K562 (cell line): ENCODE data around the gene ZCCHC14. TPM values are rescaled to one million over a fixed set of nuclear protein-coding genes. Genes with fewer than 3 reads are reported as not detected.

Source experiments
- POLR2AphosphoS5 ChIP-seq: IDR thresholded peaks from 2 replicates; pipeline ENCODE4 v1.6.1; 2011; ENCODE audit warnings: mild to moderate bottlenecking, low read depth, low read length, moderate library complexity; ENCODE audit not compliant: control insufficient read depth, insufficient read depth
- PYGO2 ChIP-seq: fragments of 450-650 bp; IDR thresholded peaks from 2 replicates; pipeline ENCODE4 v1.6.1; 2016; ENCODE audit warnings: mild to moderate bottlenecking, missing genetic modification characterization, moderate library complexity, missing compliant biosample characterization
- RBBP5 ChIP-seq: fragments of 200-600 bp; sonication (generic); IDR thresholded peaks from 2 replicates; pipeline ENCODE4 v1.6.1; 2012; ENCODE audit warnings: borderline replicate concordance, mild to moderate bottlenecking, low read length, control low read depth, inconsistent platforms; ENCODE audit not compliant: insufficient read depth, poor library complexity, severe bottlenecking
- RBFOX2 ChIP-seq: fragments of 200-400 bp; formaldehyde crosslinking; IDR thresholded peaks from 2 replicates; pipeline ENCODE4 v1.6.1; 2017; ENCODE audit warnings: low read depth, mild to moderate bottlenecking, low read length, moderate library complexity
- ZBED1 ChIP-seq: IDR thresholded peaks from 2 replicates; pipeline ENCODE4 v1.6.1; 2014
- polyA plus RNA-seq, 8 experiments: library from polyadenylated mRNA; depleted of rRNA in 4 of 8; stranded (reverse) in 5 of 8; unstranded in 3 of 8; fragments of >200 nt; fragmentation: Nextera tagmentation in 2 of 8; fragmentation: Illumina TruSeq in 1 of 8; extraction: Ambion mirVana in 2 of 8; extraction: Trizol in 1 of 8; gene quantifications; 2 replicates each; pipeline versions ENCODE4 v1.2.1 to v1.2.3, GENCODE V29; 2011 to 2014; ENCODE audit warnings: inconsistent platforms in 1 of 8, missing spikeins in 1 of 8
- total RNA-seq, 7 experiments: library from RNA; depleted of rRNA in 6 of 7; stranded (reverse); fragments of >200 nt in 6 of 7; fragmentation: Illumina TruSeq in 2 of 7; extraction: Trizol in 2 of 7; gene quantifications; 2 replicates each; pipeline versions ENCODE4 v1.2.1 to v1.2.3, GENCODE V29; 2011 to 2021; ENCODE audit warnings: low replicate concordance in 1 of 7
- TF ChIP-seq, protein P1 (sequence below): fragments of 250-450 bp; sonication (Bioruptor Pico); IDR thresholded peaks from 2 replicates; pipeline ENCODE4 v1.4.0; 2020
- TF ChIP-seq, protein P2 (sequence below): sonication (generic); formaldehyde crosslinking; IDR thresholded peaks from 2 replicates; pipeline ENCODE4 v1.8.0; 2022; ENCODE audit warnings: mild to moderate bottlenecking, missing genetic modification reagents
- TF ChIP-seq, protein P3 (sequence below): IDR thresholded peaks from 2 replicates; pipeline ENCODE4 v1.6.1; 2014; ENCODE audit warnings: antibody characterized with exemption
- TF ChIP-seq, protein P4 (sequence below): sonication (generic); formaldehyde crosslinking; IDR thresholded peaks from 2 replicates; pipeline ENCODE4 v1.8.0; 2023; ENCODE audit warnings: missing genetic modification reagents, mild to moderate bottlenecking, borderline replicate concordance
- TF ChIP-seq, protein P5 (sequence below): IDR thresholded peaks from 3 replicates; pipeline ENCODE4 v1.6.1; 2011; ENCODE audit warnings: borderline replicate concordance, mild to moderate bottlenecking; ENCODE audit not compliant: insufficient read length, insufficient read depth

The ZCCHC14 gene
- total and polyA plus RNA-seq, 9 of the 15 experiments (the other 6 are each of a cell fraction or from before 2014, with no cell fraction given), result 1.5 to 12.4 (median 2.9) TPM

DNA sequence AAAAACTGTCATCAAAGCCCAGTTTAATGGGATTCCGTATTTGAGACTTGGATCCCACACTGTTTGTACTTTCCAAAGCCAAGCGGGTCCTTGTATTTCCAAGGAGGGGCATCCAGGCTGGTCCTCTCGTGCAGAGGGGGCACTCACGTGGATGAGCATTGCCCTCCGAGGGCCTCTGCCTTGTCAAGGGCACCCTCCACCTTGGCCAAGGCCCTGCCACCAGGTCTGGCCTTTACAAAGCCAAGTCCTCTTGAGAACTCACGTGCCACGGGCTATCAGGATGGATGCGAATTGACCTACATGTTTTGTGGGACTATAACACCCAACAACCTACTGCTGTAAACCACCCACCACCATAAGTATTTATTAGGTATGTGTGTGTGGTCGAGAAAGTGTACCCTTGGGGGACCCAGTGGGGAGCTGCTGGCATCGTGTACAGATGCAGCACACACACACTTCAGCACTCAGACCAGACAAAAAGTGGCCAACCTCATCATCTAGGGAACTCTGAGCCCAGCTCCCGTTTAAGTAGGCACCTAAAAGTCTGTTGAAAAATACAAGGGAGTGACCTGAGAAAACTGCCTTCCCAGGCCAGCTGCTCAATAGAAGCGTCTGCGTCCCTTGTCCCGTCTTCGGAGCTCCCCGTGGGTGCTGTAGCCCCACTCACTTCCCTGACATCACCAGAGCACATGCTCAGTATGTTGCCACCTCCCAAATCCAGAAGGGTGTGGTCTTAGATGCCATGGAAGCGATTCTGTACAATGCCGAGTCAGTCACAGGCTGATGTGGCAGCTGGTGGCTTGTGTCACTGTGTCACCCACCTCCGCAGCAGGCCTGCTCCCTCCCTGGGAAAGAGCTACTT lies 87.8 kb downstream of the ZCCHC14 start (continued):
- TF ChIP-seq, protein P1, sequence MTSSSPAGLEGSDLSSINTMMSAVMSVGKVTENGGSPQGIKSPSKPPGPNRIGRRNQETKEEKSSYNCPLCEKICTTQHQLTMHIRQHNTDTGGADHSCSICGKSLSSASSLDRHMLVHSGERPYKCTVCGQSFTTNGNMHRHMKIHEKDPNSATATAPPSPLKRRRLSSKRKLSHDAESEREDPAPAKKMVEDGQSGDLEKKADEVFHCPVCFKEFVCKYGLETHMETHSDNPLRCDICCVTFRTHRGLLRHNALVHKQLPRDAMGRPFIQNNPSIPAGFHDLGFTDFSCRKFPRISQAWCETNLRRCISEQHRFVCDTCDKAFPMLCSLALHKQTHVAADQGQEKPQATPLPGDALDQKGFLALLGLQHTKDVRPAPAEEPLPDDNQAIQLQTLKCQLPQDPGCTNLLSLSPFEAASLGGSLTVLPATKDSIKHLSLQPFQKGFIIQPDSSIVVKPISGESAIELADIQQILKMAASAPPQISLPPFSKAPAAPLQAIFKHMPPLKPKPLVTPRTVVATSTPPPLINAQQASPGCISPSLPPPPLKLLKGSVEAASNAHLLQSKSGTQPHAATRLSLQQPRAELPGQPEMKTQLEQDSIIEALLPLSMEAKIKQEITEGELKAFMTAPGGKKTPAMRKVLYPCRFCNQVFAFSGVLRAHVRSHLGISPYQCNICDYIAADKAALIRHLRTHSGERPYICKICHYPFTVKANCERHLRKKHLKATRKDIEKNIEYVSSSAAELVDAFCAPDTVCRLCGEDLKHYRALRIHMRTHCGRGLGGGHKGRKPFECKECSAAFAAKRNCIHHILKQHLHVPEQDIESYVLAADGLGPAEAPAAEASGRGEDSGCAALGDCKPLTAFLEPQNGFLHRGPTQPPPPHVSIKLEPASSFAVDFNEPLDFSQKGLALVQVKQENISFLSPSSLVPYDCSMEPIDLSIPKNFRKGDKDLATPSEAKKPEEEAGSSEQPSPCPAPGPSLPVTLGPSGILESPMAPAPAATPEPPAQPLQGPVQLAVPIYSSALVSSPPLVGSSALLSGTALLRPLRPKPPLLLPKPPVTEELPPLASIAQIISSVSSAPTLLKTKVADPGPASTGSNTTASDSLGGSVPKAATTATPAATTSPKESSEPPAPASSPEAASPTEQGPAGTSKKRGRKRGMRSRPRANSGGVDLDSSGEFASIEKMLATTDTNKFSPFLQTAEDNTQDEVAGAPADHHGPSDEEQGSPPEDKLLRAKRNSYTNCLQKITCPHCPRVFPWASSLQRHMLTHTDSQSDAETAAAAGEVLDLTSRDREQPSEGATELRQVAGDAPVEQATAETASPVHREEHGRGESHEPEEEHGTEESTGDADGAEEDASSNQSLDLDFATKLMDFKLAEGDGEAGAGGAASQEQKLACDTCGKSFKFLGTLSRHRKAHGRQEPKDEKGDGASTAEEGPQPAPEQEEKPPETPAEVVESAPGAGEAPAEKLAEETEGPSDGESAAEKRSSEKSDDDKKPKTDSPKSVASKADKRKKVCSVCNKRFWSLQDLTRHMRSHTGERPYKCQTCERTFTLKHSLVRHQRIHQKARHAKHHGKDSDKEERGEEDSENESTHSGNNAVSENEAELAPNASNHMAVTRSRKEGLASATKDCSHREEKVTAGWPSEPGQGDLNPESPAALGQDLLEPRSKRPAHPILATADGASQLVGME, result no peak
- peak; percentile 38; the same call in 1 of the 2 replicates for TF ChIP-seq RBFOX2
- TF ChIP-seq, protein P2, sequence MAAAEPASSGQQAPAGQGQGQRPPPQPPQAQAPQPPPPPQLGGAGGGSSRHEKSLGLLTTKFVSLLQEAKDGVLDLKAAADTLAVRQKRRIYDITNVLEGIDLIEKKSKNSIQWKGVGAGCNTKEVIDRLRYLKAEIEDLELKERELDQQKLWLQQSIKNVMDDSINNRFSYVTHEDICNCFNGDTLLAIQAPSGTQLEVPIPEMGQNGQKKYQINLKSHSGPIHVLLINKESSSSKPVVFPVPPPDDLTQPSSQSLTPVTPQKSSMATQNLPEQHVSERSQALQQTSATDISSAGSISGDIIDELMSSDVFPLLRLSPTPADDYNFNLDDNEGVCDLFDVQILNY (CRISPR knock-in tag), result no peak
- TF ChIP-seq, protein P3, sequence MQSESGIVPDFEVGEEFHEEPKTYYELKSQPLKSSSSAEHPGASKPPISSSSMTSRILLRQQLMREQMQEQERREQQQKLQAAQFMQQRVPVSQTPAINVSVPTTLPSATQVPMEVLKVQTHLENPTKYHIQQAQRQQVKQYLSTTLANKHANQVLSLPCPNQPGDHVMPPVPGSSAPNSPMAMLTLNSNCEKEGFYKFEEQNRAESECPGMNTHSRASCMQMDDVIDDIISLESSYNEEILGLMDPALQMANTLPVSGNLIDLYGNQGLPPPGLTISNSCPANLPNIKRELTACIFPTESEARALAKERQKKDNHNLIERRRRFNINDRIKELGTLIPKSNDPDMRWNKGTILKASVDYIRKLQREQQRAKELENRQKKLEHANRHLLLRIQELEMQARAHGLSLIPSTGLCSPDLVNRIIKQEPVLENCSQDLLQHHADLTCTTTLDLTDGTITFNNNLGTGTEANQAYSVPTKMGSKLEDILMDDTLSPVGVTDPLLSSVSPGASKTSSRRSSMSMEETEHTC, result no peak
- no peak for TF ChIP-seq RBBP5
- peak; percentile 32; the same call in 1 of the 2 replicates for TF ChIP-seq POLR2AphosphoS5
- TF ChIP-seq, protein P4, sequence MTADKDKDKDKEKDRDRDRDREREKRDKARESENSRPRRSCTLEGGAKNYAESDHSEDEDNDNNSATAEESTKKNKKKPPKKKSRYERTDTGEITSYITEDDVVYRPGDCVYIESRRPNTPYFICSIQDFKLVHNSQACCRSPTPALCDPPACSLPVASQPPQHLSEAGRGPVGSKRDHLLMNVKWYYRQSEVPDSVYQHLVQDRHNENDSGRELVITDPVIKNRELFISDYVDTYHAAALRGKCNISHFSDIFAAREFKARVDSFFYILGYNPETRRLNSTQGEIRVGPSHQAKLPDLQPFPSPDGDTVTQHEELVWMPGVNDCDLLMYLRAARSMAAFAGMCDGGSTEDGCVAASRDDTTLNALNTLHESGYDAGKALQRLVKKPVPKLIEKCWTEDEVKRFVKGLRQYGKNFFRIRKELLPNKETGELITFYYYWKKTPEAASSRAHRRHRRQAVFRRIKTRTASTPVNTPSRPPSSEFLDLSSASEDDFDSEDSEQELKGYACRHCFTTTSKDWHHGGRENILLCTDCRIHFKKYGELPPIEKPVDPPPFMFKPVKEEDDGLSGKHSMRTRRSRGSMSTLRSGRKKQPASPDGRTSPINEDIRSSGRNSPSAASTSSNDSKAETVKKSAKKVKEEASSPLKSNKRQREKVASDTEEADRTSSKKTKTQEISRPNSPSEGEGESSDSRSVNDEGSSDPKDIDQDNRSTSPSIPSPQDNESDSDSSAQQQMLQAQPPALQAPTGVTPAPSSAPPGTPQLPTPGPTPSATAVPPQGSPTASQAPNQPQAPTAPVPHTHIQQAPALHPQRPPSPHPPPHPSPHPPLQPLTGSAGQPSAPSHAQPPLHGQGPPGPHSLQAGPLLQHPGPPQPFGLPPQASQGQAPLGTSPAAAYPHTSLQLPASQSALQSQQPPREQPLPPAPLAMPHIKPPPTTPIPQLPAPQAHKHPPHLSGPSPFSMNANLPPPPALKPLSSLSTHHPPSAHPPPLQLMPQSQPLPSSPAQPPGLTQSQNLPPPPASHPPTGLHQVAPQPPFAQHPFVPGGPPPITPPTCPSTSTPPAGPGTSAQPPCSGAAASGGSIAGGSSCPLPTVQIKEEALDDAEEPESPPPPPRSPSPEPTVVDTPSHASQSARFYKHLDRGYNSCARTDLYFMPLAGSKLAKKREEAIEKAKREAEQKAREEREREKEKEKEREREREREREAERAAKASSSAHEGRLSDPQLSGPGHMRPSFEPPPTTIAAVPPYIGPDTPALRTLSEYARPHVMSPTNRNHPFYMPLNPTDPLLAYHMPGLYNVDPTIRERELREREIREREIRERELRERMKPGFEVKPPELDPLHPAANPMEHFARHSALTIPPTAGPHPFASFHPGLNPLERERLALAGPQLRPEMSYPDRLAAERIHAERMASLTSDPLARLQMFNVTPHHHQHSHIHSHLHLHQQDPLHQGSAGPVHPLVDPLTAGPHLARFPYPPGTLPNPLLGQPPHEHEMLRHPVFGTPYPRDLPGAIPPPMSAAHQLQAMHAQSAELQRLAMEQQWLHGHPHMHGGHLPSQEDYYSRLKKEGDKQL (CRISPR knock-in tag), result no peak
- TF ChIP-seq, protein P5, sequence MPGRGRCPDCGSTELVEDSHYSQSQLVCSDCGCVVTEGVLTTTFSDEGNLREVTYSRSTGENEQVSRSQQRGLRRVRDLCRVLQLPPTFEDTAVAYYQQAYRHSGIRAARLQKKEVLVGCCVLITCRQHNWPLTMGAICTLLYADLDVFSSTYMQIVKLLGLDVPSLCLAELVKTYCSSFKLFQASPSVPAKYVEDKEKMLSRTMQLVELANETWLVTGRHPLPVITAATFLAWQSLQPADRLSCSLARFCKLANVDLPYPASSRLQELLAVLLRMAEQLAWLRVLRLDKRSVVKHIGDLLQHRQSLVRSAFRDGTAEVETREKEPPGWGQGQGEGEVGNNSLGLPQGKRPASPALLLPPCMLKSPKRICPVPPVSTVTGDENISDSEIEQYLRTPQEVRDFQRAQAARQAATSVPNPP, result no peak
- no peak for TF ChIP-seq PYGO2 (tag)
- TF ChIP-seq ZBED1, result no peak
